ENCODE data around the gene HIF3A. TPM values are rescaled to one million over a fixed set of nuclear protein-coding genes. Genes with fewer than 3 reads are reported as not detected.

HIF3A gene
- total RNA-seq, 4 donors from 2014 or later: 98.2 to 268 (median 160) TPM

- 81% methylated on average over 4 of the region's 4 CpGs for WGBS
- H3K9me3 ChIP-seq: no peaks in the 10 kb centered on the region
- DNase-seq (ENCODE audit: extremely low spot score): no peak
- peaks cover 5 to 58% (median 29%) of the 10 kb centered on the region in 4 donors for H3K36me3 ChIP-seq
- no peaks in the 10 kb centered on the region for H3K27me3 ChIP-seq
- H3K4me3 ChIP-seq: no peak overlapping the region
- intact Hi-C loops (cut with DNase I): no loop called here
- no peak for TF ChIP-seq POLR2A (IDR thresholded peaks at IDR 0.05; ENCODE audit: low read depth)
- TF ChIP-seq CTCF (IDR thresholded peaks at IDR 0.05): no peak
- TF ChIP-seq EP300 (IDR thresholded peaks at IDR 0.05): no peak
- no peak for TF ChIP-seq POLR2AphosphoS5 (IDR thresholded peaks at IDR 0.05)
- H3K27ac ChIP-seq (replicated peaks in 1 of 4): no peak overlapping the region
- H3K4me1 ChIP-seq: no peaks in the 10 kb centered on the region
These were observed 68.7 kb downstream of the HIF3A start for GRCh38 chr19:46365561-46365960.

- TF ChIP-seq CTCF (IDR thresholded peaks at IDR 0.05) (no peak), EP300 (IDR thresholded peaks at IDR 0.05) (no peak), POLR2AphosphoS5 (IDR thresholded peaks at IDR 0.05) (no peak), POLR2A (IDR thresholded peaks at IDR 0.05; ENCODE audit: low read depth) (no peak)
- Histone ChIP-seq H3K4me1 (peaks cover 0 to 8% (median 7%) of the 10 kb centered on the region in 4 donors), H3K9me3 (no peaks in the 10 kb centered on the region), H3K27ac (replicated peaks in 1 of 4) (no peak overlapping the region), H3K36me3 (peaks cover 5 to 63% (median 34%) of the 10 kb centered on the region in 4 donors), H3K27me3 (no peaks in the 10 kb centered on the region), H3K4me3 (no peak overlapping the region)
- intact Hi-C loops (cut with DNase I): no loop called here
- 87% methylated on average over 9 of the region's 9 CpGs for WGBS
- DNase-seq (ENCODE audit: extremely low spot score): no peak
These were observed 69.9 kb downstream of the HIF3A start for GRCh38 chr19:46366620-46367292.

- Histone ChIP-seq H3K4me3 (no peak overlapping the region), H3K27ac (replicated peaks in 1 of 4) (no peak overlapping the region), H3K36me3 (peaks cover 5 to 63% (median 34%) of the 10 kb centered on the region in 4 donors), H3K27me3 (no peaks in the 10 kb centered on the region), H3K4me1 (peaks cover 0 to 15% (median 11%) of the 10 kb centered on the region in 4 donors), H3K9me3 (no peaks in the 10 kb centered on the region)
- intact Hi-C loops (cut with DNase I): no loop called here
- DNase-seq (ENCODE audit: extremely low spot score): no peak
- WGBS: 96% methylated on average over 5 of the region's 5 CpGs
- TF ChIP-seq EP300 (IDR thresholded peaks at IDR 0.05) (no peak), CTCF (IDR thresholded peaks at IDR 0.05) (no peak), POLR2A (IDR thresholded peaks at IDR 0.05; ENCODE audit: low read depth) (no peak), POLR2AphosphoS5 (IDR thresholded peaks at IDR 0.05) (no peak)
These were observed 70.6 kb downstream of the HIF3A start for GRCh38 chr19:46367426-46367825.

- Histone ChIP-seq H3K36me3 (peaks cover 5 to 63% (median 34%) of the 10 kb centered on the region in 4 donors), H3K27ac (replicated peaks in 1 of 4) (no peak overlapping the region), H3K9me3 (no peaks in the 10 kb centered on the region), H3K27me3 (no peaks in the 10 kb centered on the region), H3K4me3 (no peak overlapping the region), H3K4me1 (peaks cover 6 to 22% (median 18%) of the 10 kb centered on the region in 4 donors)
- WGBS: 85% methylated on average over 7 of the region's 7 CpGs
- no peak for DNase-seq (ENCODE audit: extremely low spot score)
- TF ChIP-seq EP300 (IDR thresholded peaks at IDR 0.05) (no peak), CTCF (IDR thresholded peaks at IDR 0.05) (no peak), POLR2AphosphoS5 (IDR thresholded peaks at IDR 0.05) (no peak), POLR2A (IDR thresholded peaks at IDR 0.05; ENCODE audit: low read depth) (no peak)
- intact Hi-C loops (cut with DNase I): no loop called here
These were observed 71.3 kb downstream of the HIF3A start for GRCh38 chr19:46368116-46368515.
